ENCODE results near the gene CCDC28B. TPM values are rescaled to one million over a fixed set of nuclear protein-coding genes. Genes with fewer than 3 reads are reported as not detected.

CCDC28B gene
- total and polyA plus RNA-seq, 2 of the 13 experiments (the other 11 are each of a cell fraction or from before 2014, with no cell fraction given) = 2.6 to 3.5 TPM

- no peak for TF ChIP-seq MED8 (CRISPR knock-in tag; IDR thresholded peaks at IDR 0.05; ENCODE audit: insufficient replicate concordance)
- no peak for TF ChIP-seq TFE3 (CRISPR knock-in tag; IDR thresholded peaks at IDR 0.05)
- no peak for TF ChIP-seq E2F5 (CRISPR knock-in tag; conservative IDR thresholded peaks at IDR 0.05)
- peak; percentile 66; the same call in 1 of the 2 replicates for TF ChIP-seq CHCHD3 (CRISPR knock-in tag; IDR thresholded peaks at IDR 0.05)
- TF ChIP-seq ZNF431 (CRISPR knock-in tag; IDR thresholded peaks at IDR 0.05; ENCODE audit: borderline replicate concordance, low read depth) = no peak
- no peak for TF ChIP-seq ZSCAN9 (CRISPR knock-in tag; IDR thresholded peaks at IDR 0.05; ENCODE audit: borderline replicate concordance)
- TF ChIP-seq E2F1 (CRISPR knock-in tag; IDR thresholded peaks at IDR 0.05) = no peak
- no peak for TF ChIP-seq HNF4A (CRISPR knock-in tag; IDR thresholded peaks at IDR 0.05)
- TF ChIP-seq POLR2G (IDR thresholded peaks at IDR 0.05; ENCODE audit: low read depth, low read length) = peak; percentile 50; the same call in 1 of the 2 replicates
- TF ChIP-seq NRL (CRISPR knock-in tag; IDR thresholded peaks at IDR 0.05; ENCODE audit: borderline replicate concordance) = 0 out of 2 replicates have a peak, but pooled peaks have one; percentile 53
- TF ChIP-seq CEBPB (IDR thresholded peaks at IDR 0.05; ENCODE audit: borderline replicate concordance, low read depth, low read length) = no peak
- TF ChIP-seq TFAP4 (IDR thresholded peaks at IDR 0.05; ENCODE audit: borderline replicate concordance, low read depth) = peak; percentile 13; the same call in 1 of the 2 replicates
- no peak for TF ChIP-seq PHF20 (CRISPR knock-in tag; IDR thresholded peaks at IDR 0.05)
- TF ChIP-seq ZMYM2 (CRISPR knock-in tag; IDR thresholded peaks at IDR 0.05) = no peak
- TF ChIP-seq SIX1 (CRISPR knock-in tag; IDR thresholded peaks at IDR 0.05; ENCODE audit: borderline replicate concordance) = no peak
- TF ChIP-seq ZNF747 (CRISPR knock-in tag; IDR thresholded peaks at IDR 0.05; ENCODE audit: borderline replicate concordance) = no peak
- no peak for TF ChIP-seq ZNF740 (CRISPR knock-in tag; IDR thresholded peaks at IDR 0.05)
- TF ChIP-seq GFI1 (CRISPR knock-in tag; IDR thresholded peaks at IDR 0.05; ENCODE audit: borderline replicate concordance) = no peak
- TF ChIP-seq ZNF543 (CRISPR knock-in tag; IDR thresholded peaks at IDR 0.05) = 0 out of 2 replicates have a peak, but pooled peaks have one; percentile 1
Measured at GRCh38 chr1:32250893-32251716, 50.7 kb downstream of the CCDC28B start, which contains the start of gene LCK (continued).
